GM21367 (cell line): ENCODE results near the gene GAK.

Source experiments
- ATAC-seq: cut with Tn5 transposase; IDR thresholded peaks from one replicate; pipeline ENCODE4 v1.9.1; 2021; ENCODE audit not compliant: unreplicated experiment

GAK gene

DNA sequence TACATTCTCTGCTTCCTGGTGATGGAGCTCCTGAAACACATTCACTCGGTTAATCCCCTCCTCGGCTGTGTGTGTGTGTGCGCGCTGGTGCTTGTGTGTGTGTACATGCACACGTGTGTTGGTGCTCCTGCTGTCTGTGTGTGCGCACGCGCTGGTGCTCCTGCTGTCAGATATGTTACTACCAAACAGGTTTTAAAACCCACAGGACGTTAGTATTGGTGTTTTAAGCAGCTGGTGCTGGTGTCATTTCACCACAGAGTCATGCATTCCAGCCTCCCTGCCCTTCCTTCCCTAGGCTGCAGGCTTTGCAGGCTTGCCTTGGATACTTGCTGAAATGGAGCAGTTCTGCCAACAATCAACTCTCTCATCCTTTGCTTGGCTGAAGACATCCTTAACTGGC, 58.1 kb downstream of the GAK start:
- no peak for ATAC-seq

DNA sequence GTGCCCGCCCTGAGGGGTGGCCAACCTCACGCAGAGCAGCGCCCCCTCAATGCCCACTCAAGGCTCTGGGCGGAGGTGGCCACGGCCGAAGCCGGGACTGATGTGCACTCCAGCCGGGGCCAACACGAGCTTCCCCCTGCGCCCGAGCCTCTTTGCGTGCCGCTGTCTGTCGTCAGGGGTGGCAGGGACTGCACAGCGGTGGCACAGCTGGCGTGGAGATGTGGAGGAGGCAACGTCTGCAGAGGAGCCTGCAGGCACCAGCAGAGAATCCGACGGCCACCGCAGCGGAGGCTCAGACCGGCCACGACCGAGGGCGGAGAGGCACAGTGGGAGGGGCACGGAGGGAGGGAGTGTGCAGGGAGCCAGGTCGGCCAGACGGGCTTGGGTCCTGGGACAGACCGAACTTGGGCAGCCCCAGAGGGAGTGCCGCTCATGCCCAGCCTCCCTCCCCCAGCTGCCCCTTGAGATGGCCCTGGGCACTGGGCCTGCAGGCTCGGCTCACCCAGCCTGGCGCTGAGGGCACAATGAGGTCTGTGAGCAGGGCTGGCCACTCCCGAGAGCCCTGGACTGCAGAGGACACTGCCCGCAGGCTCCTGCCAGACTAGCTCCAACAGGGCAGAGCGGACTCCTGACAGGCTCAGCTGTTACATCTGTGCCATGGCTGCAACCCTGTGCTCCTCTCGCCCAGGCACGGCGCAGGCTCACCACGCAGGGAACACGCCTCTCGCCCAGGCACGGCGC, 59.7 kb downstream of the GAK start:
- ATAC-seq = no peak

DNA sequence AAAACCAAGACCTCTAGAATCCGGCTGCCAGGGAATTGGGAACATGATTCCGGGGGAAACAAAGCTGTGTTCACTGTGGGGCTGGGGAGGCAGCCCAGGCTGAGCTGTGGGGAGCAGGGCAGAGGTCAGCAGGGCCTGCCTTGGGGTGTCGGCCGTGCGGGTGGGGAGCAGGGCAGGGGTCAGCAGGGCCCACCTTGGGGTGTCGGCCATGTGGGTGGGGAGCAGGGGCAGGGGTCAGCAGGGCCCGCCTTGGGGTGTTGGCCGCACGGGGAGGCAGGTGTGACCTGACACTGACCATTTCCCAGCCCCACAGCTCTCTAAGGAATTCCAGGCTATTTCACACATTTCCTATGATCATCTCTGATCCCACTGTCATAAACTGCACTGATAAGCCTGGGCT, 60.6 kb downstream of the GAK start:
- ATAC-seq = no peak

DNA sequence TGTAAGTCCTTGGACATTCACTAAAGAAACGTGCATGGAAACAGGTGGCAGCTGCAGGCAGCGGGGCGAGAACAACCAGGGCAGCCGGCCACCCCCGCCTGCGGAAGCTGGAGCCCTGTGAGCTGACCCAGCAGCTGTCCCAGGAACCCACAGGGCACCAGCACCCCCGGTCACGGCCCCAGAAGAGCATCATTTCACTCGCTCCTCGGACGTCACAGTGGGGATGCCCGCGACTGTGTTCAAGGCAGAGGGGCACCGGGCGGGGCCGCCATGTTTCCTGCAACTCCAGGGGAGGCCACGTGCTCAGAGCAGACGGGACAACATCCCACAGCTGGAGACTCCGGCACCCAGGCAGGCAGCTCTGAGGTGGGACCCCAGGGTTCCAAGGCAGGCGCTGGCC, 61.2 kb downstream of the GAK start:
- ATAC-seq = no peak

DNA sequence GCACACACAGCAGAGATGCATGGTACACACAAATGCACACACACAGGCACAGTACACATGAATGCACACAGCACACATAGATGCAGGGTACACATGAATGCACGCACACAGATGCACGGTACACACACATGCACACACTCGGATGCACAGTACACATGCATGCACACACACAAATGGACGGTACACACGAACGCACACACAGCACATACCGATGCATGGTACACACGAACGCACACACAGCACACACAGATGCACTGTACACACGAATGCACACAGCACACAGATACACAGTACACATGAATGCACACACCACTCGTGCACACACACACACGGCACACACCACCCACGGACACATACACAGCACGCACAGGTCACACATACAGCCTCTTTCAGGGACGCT, 62.3 kb downstream of the GAK start:
- no peak for ATAC-seq

DNA sequence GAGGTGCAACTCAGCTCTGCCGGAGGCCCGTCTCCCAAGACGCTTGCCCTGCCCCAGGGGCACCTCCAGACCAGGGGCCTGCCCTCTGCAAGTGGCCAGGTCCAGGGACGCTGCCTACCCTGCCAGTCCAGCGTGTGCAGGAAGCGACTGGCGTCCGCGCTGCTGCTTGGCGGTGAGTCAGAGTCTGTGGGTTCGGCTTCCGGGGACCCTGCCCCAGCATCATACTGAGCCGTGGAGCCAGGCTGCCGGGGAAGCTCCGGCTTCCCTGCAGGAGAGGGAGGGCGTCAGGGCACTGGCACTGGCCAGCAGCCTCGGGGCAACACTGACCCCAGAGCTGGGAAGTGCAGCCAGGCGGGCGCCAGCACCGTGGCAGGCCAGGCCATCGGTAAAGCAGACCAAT, 63.7 kb downstream of the GAK start:
- ATAC-seq = no peak

DNA sequence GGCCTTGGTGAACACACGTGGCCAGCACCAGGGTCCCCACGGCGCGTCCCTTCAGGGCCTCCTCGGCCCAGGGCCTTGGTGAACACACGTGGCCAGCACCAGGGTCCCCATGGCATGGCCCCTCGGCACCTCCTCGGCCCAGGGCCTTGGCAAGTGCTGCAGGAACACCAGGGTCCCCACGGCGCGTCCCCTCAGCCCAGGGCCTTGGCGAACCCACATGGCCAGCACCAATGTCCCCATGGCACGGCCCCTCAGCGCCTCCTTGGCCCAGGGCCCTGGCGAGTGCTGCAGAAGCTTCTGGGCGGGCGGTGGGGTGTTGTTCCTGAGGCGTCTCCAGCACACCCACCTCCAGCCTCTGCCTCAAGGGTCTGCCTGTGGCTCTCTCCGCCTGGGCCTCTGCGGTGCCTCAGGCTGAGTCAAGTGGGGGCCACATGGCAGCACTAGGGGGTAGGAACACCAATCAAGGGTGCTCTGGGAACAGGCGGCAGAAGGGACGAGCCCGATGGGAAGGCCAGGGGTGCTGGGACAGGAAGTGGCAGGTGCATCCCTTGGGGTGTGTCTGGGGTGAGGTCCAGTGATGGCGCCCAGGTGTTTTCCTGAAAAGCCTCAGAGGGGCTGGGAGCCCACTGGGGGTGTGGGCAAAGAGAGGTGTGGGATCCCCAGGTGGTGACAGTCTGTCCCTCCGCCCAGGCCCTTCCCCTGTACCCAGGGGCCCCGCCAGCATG, 64.4 kb downstream of the GAK start:
- no peak for ATAC-seq

DNA sequence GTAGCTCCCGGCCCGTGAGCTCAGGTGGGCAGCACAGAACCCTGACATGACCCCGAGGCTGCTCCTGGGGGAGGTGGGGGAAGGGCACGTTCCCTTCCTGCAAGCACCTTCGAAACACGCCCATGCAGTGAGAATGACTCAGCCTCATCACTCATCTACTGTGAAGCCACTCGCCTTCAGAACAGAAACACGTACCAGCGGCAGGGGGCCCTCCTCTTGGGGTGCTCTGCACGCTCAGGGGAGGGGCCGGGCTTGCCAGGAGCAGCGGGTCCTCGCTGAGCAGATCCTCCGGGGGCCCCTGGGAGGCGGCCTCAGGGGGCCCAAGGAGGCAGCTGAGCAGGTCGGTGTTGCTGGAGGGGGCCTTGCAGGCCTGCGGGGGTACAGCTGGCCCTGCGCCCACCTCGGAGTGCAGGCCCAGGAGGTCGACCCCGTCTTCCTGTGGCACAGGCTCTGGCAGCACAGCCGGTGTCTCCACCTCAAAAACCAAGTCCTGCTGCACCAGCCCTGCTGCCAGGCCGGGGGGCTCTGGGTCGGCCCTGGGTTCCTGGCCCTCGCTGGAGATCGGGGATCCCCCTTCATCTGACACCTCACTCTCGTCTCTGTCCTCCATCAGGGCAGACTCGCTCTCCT, 65.2 kb downstream of the GAK start:
- ATAC-seq = no peak

DNA sequence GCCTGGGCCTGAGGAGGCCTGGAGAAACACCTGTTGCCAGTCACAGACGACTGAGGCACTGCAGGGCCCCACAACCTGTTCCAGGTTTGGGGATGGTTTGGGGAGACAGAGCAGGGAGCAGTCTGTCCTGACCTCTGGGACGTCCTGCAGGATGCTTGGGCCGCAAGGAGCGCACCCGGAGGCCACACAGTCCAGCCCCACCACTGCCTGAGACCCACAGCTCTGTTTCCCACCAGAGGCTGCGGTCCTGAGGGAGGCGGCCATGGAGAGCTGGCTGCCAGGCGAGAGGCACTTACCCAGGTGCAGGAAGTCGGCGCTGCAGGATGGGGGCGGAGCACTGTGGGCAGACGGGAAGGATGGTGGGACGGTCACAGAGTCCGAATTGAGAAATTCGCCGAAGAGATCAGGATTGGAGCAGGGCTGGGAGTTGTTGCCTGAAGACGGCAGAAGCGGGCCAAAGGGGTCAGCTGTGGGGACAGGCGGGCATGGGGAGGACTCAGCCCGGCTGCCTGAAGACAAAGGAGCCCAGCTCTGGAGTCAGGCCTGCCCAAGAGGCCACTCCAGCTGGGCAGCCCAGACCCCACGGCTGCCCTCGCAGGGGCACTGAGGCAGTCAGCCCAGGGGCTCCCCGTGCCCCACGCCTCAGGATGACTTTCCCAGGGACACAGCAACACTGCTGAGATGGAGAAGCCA, 65.9 kb downstream of the GAK start:
- no peak for ATAC-seq

DNA sequence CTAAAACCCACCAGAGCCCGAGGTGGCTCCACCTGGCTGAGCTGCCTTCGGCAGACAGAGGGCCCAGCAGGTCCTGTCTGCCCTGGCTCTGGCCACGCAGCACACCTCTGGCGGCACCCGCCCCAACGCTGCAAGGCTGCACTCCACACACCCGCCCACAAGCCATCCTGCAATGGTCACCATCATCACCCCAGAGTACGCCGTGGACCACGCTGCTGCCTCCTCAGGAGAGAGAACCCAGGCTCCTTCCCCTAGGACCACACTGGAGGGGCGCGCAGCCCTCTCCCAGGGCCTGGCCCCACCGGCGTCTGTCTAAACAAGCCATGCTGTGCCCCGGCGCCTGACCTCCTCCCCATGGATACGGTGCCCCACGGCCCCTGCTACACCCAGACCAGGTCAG, 66.5 kb downstream of the GAK start:
- ATAC-seq = no peak

DNA sequence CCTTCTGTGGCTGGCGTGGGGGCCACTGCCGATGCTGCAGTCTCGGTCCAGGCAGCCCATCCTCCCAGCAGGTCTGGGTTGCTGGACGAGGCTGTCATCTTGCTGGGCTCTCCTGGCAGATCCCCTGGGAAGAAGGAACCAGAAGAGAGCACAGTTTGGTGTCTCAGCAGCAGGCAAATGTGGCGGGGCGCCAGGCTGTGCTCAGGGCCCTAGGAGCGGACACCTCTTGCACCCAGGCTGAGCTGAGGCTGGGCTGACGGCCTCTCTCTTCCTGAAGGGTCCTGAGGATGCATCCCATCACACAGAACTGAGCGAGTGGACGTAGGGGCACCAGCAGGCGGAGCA, 67.0 kb downstream of the GAK start:
- no peak for ATAC-seq

DNA sequence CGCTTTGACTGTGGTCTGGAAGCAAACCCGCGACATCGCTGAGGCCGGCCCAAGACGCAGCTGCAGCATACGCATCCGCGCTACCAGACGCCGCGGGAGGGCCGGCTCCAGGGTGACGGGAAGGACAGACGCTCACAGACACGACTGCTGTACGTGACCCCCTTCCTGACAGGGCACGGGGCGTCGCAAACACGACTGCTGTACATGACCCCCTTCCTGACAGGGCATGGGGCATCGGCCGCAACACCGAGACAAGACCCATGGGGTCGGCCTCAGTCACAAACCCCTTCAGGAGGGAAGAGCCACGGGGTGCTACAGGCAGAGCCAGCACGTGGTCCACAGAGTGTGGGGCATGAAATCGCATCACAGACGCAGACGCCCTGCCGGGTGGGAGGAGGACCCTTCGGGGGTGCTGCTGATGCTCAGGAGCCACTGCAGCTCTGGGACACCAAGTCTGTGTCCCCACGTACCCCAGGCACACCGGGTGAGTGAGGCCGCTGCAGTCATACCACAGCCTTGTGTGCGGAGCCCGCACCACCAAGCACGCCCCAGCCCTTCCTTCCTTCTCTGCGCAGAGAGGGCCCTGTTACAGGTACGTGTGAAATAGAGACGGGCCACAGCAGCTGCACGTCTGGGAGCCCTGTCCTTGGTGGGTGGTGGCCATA, 67.5 kb downstream of the GAK start:
- ATAC-seq = no peak

DNA sequence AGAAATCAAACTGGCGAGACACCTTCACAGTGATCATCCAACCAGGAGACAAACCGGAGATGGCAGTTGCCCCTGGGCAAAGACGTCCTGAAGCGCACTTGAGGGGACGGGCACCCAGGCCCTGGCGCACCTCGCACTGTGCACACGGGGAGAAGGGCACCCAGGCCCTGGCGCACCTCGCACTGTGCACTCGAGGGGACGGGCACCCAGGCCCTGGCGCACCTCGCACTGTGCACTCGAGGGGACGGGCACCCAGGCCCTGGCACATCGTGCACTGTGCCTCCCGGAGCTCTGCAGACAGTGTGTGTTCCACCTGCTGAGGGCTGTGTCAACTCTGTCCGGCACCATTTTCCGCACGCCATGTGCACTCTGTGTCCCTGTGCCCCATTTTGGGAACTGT, 71.6 kb downstream of the GAK start:
- no peak for ATAC-seq

DNA sequence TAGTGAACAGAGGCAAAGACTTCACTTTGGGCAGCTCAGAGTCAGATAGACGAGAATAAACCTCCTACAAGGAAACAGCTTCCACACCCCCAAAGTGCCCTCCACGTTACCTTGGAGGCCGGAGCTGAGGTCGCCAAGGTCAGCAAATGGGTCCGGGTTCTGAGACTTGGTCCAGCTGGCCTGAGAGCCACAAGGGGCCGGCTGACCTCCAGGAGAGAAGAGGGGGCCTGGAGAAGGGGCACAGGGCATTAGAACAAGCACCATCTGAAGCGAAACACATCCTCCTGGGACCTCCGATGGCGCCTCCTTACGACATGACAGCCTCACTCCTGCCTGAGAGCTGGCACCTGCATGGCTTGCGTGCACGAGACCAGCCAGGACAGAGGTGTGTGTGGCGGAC, 72.6 kb downstream of the GAK start:
- ATAC-seq = no peak

DNA sequence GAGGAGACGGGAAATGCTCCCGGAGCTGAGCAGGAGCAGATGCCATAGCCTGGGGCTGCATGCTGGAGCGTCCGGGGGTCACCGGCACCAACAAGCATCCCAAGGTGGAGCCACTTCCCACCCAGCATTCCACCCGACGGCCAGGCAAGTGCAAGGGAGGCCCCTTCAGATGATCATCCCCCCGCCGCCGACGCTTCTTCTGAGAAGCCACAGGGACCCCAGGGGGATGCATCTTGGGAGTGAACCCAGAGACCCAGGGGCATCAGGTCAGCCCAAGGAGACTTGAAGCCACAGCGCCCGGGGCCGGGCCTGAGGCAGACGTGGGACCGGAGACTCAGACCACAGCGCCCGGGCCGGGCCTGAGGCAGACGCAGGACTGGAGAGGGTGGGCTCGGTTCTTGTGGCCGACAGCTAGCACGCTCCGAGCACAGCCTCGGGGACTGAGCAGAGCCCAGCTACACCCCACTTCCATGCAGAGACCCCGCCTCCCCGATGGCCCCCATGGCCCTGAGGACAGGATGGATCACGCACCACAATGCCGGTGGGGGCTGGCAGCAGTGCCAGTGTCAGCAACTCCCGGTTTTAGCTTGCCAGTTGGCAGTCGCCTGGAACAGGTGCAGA, 73.2 kb downstream of the GAK start:
- ATAC-seq = no peak

DNA sequence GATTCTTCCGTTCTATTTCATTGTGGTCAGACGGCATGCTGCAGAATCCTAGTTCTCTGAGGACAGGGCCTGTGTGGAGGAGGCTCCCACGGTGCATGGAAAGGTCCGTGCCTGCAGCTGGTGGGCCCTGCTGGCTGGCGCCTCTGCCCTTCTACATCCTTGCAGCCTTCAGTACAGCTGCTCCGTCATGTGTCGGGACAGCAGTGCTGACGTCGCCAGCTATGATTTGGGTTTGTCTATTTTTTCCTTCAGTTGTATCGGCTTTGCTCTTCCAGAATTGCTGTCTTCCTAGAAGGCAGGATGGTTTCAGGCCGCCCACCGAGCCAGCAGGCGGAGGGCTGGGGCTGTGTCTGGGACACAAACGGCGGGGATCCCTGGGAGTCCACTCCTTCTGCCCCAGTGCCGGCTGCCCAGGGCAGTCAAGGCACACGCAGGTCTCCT, 74.1 kb downstream of the GAK start:
- ATAC-seq = no peak

DNA sequence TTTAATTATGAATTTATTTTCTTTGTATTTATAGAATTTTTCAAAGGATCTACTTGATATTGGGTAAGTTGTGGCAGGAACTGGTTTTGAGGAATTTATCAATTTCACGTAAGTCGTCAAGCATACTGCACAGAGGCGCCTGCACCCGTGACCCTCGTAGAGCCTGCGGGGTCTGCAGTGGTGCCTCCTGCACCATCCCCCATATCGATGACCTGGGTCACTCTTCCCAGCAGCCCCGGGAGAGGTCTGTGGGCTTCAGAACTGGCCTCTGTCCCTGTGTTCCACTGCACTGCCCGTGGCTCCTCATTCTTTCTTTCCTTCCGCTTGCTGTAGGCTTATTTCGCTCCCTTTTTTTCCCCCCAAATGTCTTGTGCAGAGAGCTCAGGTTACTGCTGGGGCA, 74.7 kb downstream of the GAK start:
- no peak for ATAC-seq

DNA sequence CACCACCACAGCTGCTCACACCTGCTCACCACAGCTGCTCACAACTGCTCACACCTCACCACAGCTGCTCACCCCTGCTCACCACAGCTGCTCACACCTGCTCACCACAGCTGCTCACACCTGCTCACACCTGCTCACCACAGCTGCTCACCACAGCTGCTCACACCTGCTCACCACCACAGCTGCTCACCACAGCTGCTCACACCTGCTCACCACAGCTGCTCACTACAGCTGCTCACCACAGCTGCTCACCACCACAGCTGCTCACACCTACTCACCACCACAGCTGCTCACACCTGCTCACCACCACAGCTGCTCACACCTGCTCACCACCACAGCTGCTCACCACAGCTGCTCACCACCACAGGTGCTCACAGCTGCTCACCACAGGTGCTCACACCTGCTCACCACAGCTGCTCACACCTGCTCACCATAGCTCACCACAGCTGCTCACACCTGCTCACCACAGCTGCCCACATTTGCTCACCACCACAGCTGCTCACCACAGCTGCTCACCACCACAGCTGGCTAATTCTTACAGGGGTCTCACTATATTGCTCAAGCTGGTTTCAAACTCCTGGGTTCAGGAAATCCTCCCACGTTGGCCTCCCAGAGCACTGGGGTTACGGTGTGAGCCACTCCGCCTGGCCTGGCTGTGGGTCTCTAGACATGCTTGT, 75.8 kb downstream of the GAK start:
- ATAC-seq = no peak

DNA sequence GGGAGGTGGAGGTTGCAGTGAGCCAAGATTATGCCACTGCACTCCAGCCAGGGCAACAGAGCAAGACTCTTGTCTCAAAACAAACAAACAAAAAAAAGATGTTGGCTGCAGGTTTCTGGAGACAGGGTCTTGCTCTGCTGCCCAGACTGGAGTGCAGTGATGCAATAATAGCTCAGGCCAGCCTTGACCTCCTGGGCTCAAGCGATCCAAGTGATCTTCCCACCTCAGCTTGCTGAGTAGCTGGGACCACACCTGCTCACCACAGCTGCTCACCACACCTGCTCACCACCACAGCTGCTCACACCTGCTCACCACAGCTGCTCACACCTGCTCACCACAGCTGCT, 76.3 kb downstream of the GAK start:
- ATAC-seq = no peak

DNA sequence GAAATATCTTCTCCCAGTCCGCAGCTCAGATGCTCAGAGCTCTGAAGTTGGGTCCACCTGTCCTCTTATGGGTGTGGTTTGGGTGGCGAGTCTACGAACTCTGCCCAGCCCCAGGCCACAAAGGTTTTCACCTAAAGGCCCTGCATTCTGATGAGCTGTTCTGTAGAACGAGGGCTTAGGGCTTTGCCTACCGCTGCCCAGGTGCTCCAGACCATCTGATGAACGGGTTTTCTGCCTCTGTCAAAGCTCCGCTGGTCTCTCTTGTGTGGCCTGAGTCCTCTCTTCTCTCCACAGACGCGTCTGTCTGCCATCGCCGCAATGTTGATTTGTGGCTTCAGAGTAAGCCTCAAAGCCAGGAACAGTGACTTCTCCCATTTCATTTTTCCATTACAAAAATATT, 77.8 kb downstream of the GAK start:
- no peak for ATAC-seq

DNA sequence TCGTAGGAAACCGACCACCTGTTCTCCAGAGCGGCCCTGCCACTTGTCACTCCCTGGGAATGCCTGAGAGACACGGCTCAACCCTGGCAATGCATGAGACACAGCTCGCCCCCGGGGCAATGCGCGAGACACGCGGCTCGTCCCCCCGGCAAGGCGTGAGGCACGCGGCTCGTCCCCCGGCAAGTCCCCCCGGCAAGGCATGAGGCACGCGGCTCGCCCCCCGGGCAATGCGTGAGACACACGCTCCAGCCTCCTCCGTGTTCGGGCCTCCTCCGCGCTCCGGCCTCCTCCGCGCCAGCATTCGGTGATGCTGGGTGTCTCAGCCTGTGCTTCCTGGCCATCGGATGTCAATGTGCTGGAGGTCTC, 78.7 kb downstream of the GAK start:
- ATAC-seq = no peak
